Smooth muscle cell (in vitro differentiated cells): ENCODE results near the gene RAB29. TPM values are rescaled to one million over a fixed set of nuclear protein-coding genes. Genes with fewer than 3 reads are reported as not detected.

ENCODE experiments used
- DNase-seq: peaks from one replicate; lab custom pipeline; 2025; ENCODE audit not compliant: unreplicated experiment; lab: John Stamatoyannopoulos, UW
- H2AFZ ChIP-seq: fragments of 200-600 bp; sonication (generic); 2 replicates; pipeline ENCODE4 v1.6.0; 2016; ENCODE audit warnings: antibody characterized with exemption, low read depth, mild to moderate bottlenecking
- H3F3A ChIP-seq: fragments of 200-600 bp; sonication (generic); 2 replicates; pipeline ENCODE4 v1.6.0; 2017; ENCODE audit warnings: antibody characterized with exemption, low read depth
- H3K27ac ChIP-seq: fragments of 200-600 bp; sonication (generic); 2 replicates; pipeline ENCODE4 v1.5.1; 2016; ENCODE audit warnings: low read depth, mild to moderate bottlenecking
- H3K27me3 ChIP-seq: fragments of 200-600 bp; sonication (generic); 2 replicates; pipeline ENCODE4 v1.6.1; 2016; ENCODE audit warnings: low read depth, mild to moderate bottlenecking
- H3K36me3 ChIP-seq: fragments of 200-600 bp; sonication (generic); 2 replicates; pipeline ENCODE4 v1.5.1; 2016; ENCODE audit warnings: low read depth
- H3K4me1 ChIP-seq: fragments of 200-600 bp; sonication (generic); 2 replicates; pipeline ENCODE4 v1.5.1; 2016; ENCODE audit warnings: low read depth
- H3K4me2 ChIP-seq: fragments of 200-600 bp; sonication (generic); 2 replicates; pipeline ENCODE4 v1.6.0; 2016; ENCODE audit warnings: mild to moderate bottlenecking
- H3K4me3 ChIP-seq: fragments of 200-600 bp; sonication (generic); 2 replicates; pipeline ENCODE4 v1.5.1; 2016; ENCODE audit warnings: mild to moderate bottlenecking
- H3K79me2 ChIP-seq: fragments of 200-600 bp; sonication (generic); 2 replicates; pipeline ENCODE4 v1.6.0; 2016; ENCODE audit warnings: low read depth, mild to moderate bottlenecking
- H3K9ac ChIP-seq: fragments of 200-600 bp; sonication (generic); 2 replicates; pipeline ENCODE4 v1.6.0; 2016; ENCODE audit warnings: low read depth
- H3K9me3 ChIP-seq: fragments of 200-600 bp; sonication (generic); replicated peaks from 2 replicates; pipeline ENCODE4 v1.5.1; 2016; ENCODE audit warnings: low read depth
- H4K20me1 ChIP-seq: fragments of 200-600 bp; sonication (generic); 2 replicates; pipeline ENCODE4 v1.6.0; 2016; ENCODE audit warnings: low read depth
- CTCF ChIP-seq: fragments of 200-600 bp; sonication (generic); IDR thresholded peaks from 2 replicates; pipeline ENCODE4 v1.5.1; 2017; ENCODE audit warnings: borderline replicate concordance, mild to moderate bottlenecking, antibody characterized with exemption; ENCODE audit not compliant: insufficient read depth, poor library complexity, severe bottlenecking
- WGBS: methylation state at CpG from one replicate; pipeline ENCODE4 v1.1.7; 2016; ENCODE audit warnings: low lambda C conversion rate; 5-methylcytosine and 5-hydroxymethylcytosine counted together
- polyA plus RNA-seq: library from polyadenylated mRNA; unstranded; fragments of >200 nt; fragmentation: Nextera tagmentation; extraction: Ambion mirVana; gene quantifications from 2 replicates; pipeline ENCODE4 v1.2.1, GENCODE V29; 2016
- total RNA-seq: library from RNA; depleted of rRNA; stranded (reverse); fragments of >200 nt; gene quantifications from 2 replicates; pipeline ENCODE4 v1.2.3, GENCODE V29; 2014

RAB29 gene
- total and polyA plus RNA-seq, 2 experiments from 2014 or later, result 4.1 TPM

- no peak for TF ChIP-seq CTCF
- DNase-seq, result no peak
- Histone ChIP-seq H3K79me2 (peaks cover 96% of the 10 kb centered on the region), H3K27ac (no peak overlapping the region), H3K4me1 (no peaks in the 10 kb centered on the region), H3K4me2 (no peak overlapping the region), H3K4me3 (no peak overlapping the region), H3K9ac (no peak overlapping the region), H2AFZ (no peak overlapping the region), H3K36me3 (peaks cover 5% of the 10 kb centered on the region), H4K20me1 (peaks cover 100% of the 10 kb centered on the region), H3F3A (peaks cover 8% of the 10 kb centered on the region), H3K9me3 (no peaks in the 10 kb centered on the region), H3K27me3 (no peaks in the 10 kb centered on the region)
- 95% methylated on average over 1 of the region's 1 CpG for WGBS
These were observed 40.1 kb downstream of the RAB29 start for GRCh38 chr1:205735218-205735617.

- Histone ChIP-seq H3K4me1 (no peaks in the 10 kb centered on the region), H3K27me3 (no peaks in the 10 kb centered on the region), H3K4me3 (no peak overlapping the region), H3K9me3 (no peaks in the 10 kb centered on the region), H4K20me1 (peaks cover 100% of the 10 kb centered on the region), H3K4me2 (no peak overlapping the region), H3K79me2 (peaks cover 97% of the 10 kb centered on the region), H3K27ac (no peak overlapping the region), H3K9ac (no peak overlapping the region), H3K36me3 (peaks cover 5% of the 10 kb centered on the region), H3F3A (peaks cover 8% of the 10 kb centered on the region), H2AFZ (no peak overlapping the region)
- TF ChIP-seq CTCF, result no peak
- DNase-seq, result no peak
- 94% methylated on average over 2 of the region's 2 CpGs for WGBS
These were observed 41.7 kb downstream of the RAB29 start for GRCh38 chr1:205733438-205734175.

GRCh38 chr1:205729945-205730610, 45.2 kb downstream of the RAB29 start:
- peaks cover 100% of the 10 kb centered on the region for H4K20me1 ChIP-seq
- no peak for DNase-seq
- H3K4me3 ChIP-seq, result no peak overlapping the region
- peaks cover 9% of the 10 kb centered on the region for H3K36me3 ChIP-seq
- H3K79me2 ChIP-seq, result peaks cover 97% of the 10 kb centered on the region
- no peak for TF ChIP-seq CTCF
- H2AFZ ChIP-seq, result no peak overlapping the region
- 78% methylated on average over 9 of the region's 9 CpGs for WGBS
- H3K9ac ChIP-seq, result no peak overlapping the region
- H3K27me3 ChIP-seq, result no peaks in the 10 kb centered on the region
- H3K4me2 ChIP-seq, result no peak overlapping the region
- H3K9me3 ChIP-seq, result no peaks in the 10 kb centered on the region
- peaks cover 9% of the 10 kb centered on the region for H3F3A ChIP-seq
- H3K27ac ChIP-seq, result no peak overlapping the region
- no peaks in the 10 kb centered on the region for H3K4me1 ChIP-seq
